Ovary (tissue), 3 donors: Measurements from ENCODE around the gene B3GNT5.

Experiments
- EP300 ChIP-seq: sonication (generic); formaldehyde crosslinking; IDR thresholded peaks from one replicate; pipeline ENCODE4 v1.6.1; 2017; ENCODE audit warnings: antibody characterized with exemption
- POLR2A ChIP-seq: fragments of 450-650 bp; IDR thresholded peaks from one replicate; pipeline ENCODE4 v1.6.1; 2017; ENCODE audit warnings: antibody characterized with exemption, mild to moderate bottlenecking, moderate library complexity
- TF ChIP-seq, protein P1 (sequence below), 3 donors: fragments of 450-650 bp in 2 of 3; fragments of 200-600 bp in 1 of 3; IDR thresholded peaks; one replicate each; pipeline versions ENCODE4 v1.5.1 to v1.8.0; 2016 to 2022; ENCODE audit warnings: antibody characterized with exemption in 3 of 3, mild to moderate bottlenecking in 1 of 3
- donor health status: DM: no; HTN: no; CAD: no.

DNA sequence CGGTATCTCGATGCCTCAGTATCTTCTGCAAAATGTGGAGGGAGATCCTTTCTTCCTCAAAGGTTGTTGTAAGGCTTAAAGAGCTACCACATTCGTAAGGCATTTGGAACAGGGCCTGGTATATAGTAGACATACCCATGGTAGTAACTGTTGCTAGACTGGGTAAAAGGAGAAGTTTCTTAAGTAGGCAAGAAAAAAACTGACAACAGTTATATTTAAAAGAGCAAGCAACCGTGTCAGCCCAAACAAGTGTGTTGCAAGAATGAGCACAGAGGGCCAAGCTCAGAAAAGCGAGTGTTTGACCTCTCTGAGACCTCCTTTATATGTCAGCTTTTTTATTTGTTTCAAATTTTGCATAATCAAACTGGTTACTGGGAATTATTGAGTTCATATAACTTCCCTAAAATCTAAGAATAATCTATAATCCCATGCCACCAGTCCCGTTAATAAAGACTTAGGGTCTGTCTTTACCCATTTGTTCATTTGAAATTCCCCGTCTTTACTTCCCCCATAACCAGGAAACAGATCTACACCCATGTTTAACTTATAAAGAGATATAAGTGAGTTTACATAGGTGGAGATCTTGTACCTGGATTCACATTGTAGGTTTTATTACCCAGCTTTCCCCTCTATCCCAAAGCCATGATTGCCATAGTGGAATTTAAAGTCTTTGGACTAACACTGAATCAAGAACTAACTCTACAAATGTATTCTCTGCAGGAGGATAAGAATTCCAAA, 7.3 kb downstream of the B3GNT5 start:
- TF ChIP-seq, protein P1, sequence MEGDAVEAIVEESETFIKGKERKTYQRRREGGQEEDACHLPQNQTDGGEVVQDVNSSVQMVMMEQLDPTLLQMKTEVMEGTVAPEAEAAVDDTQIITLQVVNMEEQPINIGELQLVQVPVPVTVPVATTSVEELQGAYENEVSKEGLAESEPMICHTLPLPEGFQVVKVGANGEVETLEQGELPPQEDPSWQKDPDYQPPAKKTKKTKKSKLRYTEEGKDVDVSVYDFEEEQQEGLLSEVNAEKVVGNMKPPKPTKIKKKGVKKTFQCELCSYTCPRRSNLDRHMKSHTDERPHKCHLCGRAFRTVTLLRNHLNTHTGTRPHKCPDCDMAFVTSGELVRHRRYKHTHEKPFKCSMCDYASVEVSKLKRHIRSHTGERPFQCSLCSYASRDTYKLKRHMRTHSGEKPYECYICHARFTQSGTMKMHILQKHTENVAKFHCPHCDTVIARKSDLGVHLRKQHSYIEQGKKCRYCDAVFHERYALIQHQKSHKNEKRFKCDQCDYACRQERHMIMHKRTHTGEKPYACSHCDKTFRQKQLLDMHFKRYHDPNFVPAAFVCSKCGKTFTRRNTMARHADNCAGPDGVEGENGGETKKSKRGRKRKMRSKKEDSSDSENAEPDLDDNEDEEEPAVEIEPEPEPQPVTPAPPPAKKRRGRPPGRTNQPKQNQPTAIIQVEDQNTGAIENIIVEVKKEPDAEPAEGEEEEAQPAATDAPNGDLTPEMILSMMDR (IDR thresholded peaks at IDR 0.05) = no peak
- no peak for TF ChIP-seq EP300
- no peak for TF ChIP-seq POLR2A
